Panc1 (cell line): ENCODE results near the gene LOXL1. TPM values are rescaled to one million over a fixed set of nuclear protein-coding genes. Genes with fewer than 3 reads are reported as not detected.

ENCODE experiments used
- ATAC-seq: fragments of 200-7000 bp; cut with Tn5 transposase; 2 replicates; pipeline ENCODE4 v1.9.1; 2020; ENCODE audit warnings: mild to moderate bottlenecking, moderate library complexity
- BruUV-seq: library from RNA; stranded (reverse); fragments of 400-500 nt; replicated peaks from 2 replicates; lab custom pipeline; 2021; lab: Mats Ljungman, UMichigan
- CTCF ChIA-PET: fragments of 300-600 bp; sonication (Branson Sonifier 250); formaldehyde crosslinking; loops from one replicate; lab custom pipeline; 2022; ENCODE audit warnings: antibody characterized with exemption; lab: Charles Lee
- POLR2A ChIA-PET: fragments of 300-600 bp; sonication (Branson Sonifier 250); formaldehyde crosslinking; loops from one replicate; lab custom pipeline; 2022; ENCODE audit warnings: antibody characterized with exemption; lab: Charles Lee
- DNase-seq: peaks from one replicate; pipeline ENCODE4 v3.0.0-alpha.2; 2010; ENCODE audit warnings: low read depth, low spot score
- H3K27ac ChIP-seq: 2 replicates; pipeline ENCODE4 v1.5.1; 2011; ENCODE audit warnings: mild to moderate bottlenecking, low read length, inconsistent platforms
- H3K27me3 ChIP-seq: fragments of 200-500 bp; sonication (Bioruptor generic); 2 replicates; pipeline ENCODE4 v1.6.0; 2014; ENCODE audit warnings: low read length, inconsistent platforms; ENCODE audit not compliant: control insufficient read depth, insufficient read depth
- H3K36me3 ChIP-seq: fragments of 200-500 bp; sonication (Bioruptor generic); 2 replicates; pipeline ENCODE4 v1.5.1; 2014; ENCODE audit warnings: inconsistent platforms, mild to moderate bottlenecking, low read length, moderate library complexity; ENCODE audit not compliant: control insufficient read depth, insufficient read depth
- H3K4me1 ChIP-seq: 2 replicates; pipeline ENCODE4 v1.5.1; 2011; ENCODE audit warnings: inconsistent platforms, mild to moderate bottlenecking, low read length, moderate library complexity; ENCODE audit not compliant: control insufficient read depth, insufficient read depth
- H3K4me3 ChIP-seq, 2 experiments: 2 replicates each; pipeline ENCODE4 v1.5.1; 2011 to 2012; ENCODE audit warnings: low read depth in 2 of 2, low read length in 2 of 2, mild to moderate bottlenecking in 2 of 2, inconsistent platforms in 1 of 2, moderate library complexity in 1 of 2
- H3K9me3 ChIP-seq: fragments of 200-500 bp; sonication (Bioruptor generic); 2 replicates; pipeline ENCODE4 v1.5.1; 2014; ENCODE audit warnings: low read depth, mild to moderate bottlenecking, inconsistent platforms, low read length, moderate library complexity; ENCODE audit not compliant: control insufficient read depth, insufficient read depth
- POLR2AphosphoS5 ChIP-seq: IDR thresholded peaks from 2 replicates; pipeline ENCODE4 v1.6.1; 2012; ENCODE audit warnings: mild to moderate bottlenecking, low read depth, low read length, moderate library complexity
- SIN3A ChIP-seq: IDR thresholded peaks from 2 replicates; pipeline ENCODE4 v1.6.1; 2012; ENCODE audit warnings: low read depth, mild to moderate bottlenecking, low read length, moderate library complexity, borderline replicate concordance; ENCODE audit not compliant: insufficient read depth
- TCF7L2 ChIP-seq: IDR thresholded peaks from 2 replicates; pipeline ENCODE4 v1.6.1; 2011; ENCODE audit warnings: mild to moderate bottlenecking, low read depth, low read length, inconsistent platforms
- in situ Hi-C: cut with HindIII; loops from 2 replicates; pipeline ENCODE4 v1.10.0; 2016; ENCODE audit warnings: low sequenced_read_pairs, low pct_unique_long_range_greater_than_20kb
- intact Hi-C: fragments of 100-400 bp; cut with micrococcal nuclease; formaldehyde crosslinking; loops from one replicate; pipeline ENCODE4 v1.10.0; 2022; ENCODE audit not compliant: unreplicated experiment
- total RNA-seq: library from RNA; stranded (reverse); gene quantifications from one replicate; pipeline ENCODE4 v1.2.1, GENCODE V29; 2021; ENCODE audit not compliant: unreplicated experiment
- TF ChIP-seq, protein P1 (sequence below): fragments of 450-650 bp; IDR thresholded peaks from 2 replicates; pipeline ENCODE4 v1.5.1; 2017; ENCODE audit warnings: mild to moderate bottlenecking
- TF ChIP-seq, protein P2 (sequence below), 2 experiments: IDR thresholded peaks; 2 replicates each; pipeline ENCODE4 v1.6.1; 2011 to 2012; ENCODE audit warnings: low read depth in 2 of 2, control low read depth in 1 of 2, low read length in 1 of 2, mild to moderate bottlenecking in 1 of 2, moderate library complexity in 1 of 2; ENCODE audit not compliant: insufficient read depth in 1 of 2

The LOXL1 gene
- total RNA-seq, 1 experiment from 2014 or later = 18.6 TPM

DNA sequence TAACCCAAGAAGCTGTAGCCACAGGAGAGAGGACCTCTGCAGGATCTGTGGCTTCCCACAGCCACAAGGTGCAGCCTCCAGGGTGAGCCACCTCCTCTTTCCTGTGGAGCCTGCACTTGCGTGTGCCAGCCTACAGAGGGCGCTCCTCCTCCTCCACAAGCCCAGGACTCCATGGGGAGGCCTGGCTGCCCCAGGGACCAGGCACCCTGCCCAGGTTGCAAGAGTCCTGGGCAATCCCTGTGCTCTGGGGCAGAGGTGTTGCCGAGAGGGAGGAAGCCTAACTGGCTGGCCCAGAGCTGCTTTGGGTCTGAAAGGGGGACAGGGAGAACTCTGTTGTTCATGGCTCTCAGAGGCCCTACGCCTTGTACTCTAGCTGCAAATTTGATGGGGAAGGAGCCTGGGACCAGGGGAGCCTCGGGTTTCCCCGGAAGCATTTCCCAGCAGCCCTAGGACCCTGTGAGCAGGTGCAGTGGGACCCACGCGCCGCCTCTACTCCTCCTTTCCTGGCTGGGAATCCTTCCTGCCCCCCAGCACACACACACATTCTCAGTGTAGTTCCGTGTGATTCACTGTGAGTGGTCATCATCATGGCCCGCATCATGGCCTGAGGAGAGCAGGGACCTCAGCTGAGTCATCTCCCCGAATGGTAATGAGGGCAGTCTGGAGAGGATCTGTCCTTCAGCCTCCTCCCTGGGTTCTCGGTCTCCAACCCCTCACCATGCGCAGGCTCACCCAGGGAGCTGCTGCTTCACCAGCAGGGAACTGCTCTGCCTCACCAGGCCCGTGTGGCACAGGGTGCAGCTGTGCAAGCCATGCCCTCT, 28.6 kb upstream of the LOXL1 start:
- no peaks in the 10 kb centered on the region for H3K36me3 ChIP-seq
- no peak for DNase-seq
- ATAC-seq = peak; percentile 93
- H3K27ac ChIP-seq = no peak overlapping the region
- no peak for TF ChIP-seq SIN3A
- TF ChIP-seq, protein P1, sequence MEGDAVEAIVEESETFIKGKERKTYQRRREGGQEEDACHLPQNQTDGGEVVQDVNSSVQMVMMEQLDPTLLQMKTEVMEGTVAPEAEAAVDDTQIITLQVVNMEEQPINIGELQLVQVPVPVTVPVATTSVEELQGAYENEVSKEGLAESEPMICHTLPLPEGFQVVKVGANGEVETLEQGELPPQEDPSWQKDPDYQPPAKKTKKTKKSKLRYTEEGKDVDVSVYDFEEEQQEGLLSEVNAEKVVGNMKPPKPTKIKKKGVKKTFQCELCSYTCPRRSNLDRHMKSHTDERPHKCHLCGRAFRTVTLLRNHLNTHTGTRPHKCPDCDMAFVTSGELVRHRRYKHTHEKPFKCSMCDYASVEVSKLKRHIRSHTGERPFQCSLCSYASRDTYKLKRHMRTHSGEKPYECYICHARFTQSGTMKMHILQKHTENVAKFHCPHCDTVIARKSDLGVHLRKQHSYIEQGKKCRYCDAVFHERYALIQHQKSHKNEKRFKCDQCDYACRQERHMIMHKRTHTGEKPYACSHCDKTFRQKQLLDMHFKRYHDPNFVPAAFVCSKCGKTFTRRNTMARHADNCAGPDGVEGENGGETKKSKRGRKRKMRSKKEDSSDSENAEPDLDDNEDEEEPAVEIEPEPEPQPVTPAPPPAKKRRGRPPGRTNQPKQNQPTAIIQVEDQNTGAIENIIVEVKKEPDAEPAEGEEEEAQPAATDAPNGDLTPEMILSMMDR = peak; percentile 96
- H3K4me1 ChIP-seq = no peaks in the 10 kb centered on the region
- intact Hi-C loops (no loop called here), in situ Hi-C loops (no loop called here)
- POLR2A ChIA-PET = no interaction called here
- H3K27me3 ChIP-seq = no peaks in the 10 kb centered on the region
- BruUV-seq = no TSS peak
- no peak overlapping the region for H3K4me3 ChIP-seq
- CTCF ChIA-PET = interaction anchor here (0.7 to 1.4 kb wide), 3 partner anchors 9 to 68 kb away, joined by 3 to 9 read pairs (median 8); no protein-coding TSS in a partner anchor
- H3K9me3 ChIP-seq = no peaks in the 10 kb centered on the region

DNA sequence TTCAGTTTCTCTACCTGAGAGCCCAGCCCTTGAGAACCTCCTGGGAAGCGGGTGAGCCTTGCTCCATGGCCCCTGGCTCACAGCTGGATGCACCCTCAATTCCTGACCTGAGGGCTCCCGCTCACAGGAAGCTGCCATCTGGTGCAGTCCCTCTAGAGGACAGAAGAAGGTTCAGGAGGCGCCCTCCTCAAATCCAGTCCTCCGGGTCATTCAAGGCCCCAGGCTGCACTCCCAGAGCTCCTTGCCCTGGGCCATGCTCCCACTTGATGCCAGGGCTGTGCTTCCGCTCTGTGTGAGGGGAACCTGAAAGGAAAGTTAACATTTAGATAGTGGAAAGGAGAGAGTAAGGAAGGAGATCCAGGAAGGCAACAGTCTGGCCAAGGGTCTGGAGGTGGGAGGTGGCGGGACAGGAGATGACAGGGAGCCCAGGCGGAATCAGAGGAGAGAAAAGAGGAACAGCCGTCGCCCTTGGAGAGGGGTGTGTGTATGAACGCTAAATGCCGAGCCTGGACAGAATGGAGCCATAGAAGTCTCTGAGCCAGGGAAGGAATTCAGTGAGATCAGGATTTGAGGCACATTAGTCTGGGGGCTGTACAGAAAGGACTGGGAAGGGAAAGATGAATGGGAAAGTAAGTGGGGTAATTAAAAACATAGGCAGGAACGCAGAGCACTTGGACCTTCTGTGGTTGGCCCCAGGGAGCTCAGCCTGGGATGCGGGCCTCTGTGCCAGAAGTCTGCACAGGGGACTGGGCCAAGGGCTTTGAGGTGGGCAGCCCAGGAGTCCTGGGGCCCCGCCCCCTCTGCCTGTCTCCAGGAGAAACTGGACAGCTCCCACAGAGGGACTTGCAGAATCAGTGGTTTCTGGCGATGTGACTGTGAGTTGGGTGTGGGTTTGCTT, 26.8 kb upstream of the LOXL1 start:
- intact Hi-C loops (no loop called here), in situ Hi-C loops (no loop called here)
- ATAC-seq (no peak), DNase-seq (no peak)
- CTCF ChIA-PET = no interaction called here
- Histone ChIP-seq H3K4me3 (no peak overlapping the region), H3K9me3 (no peaks in the 10 kb centered on the region), H3K36me3 (no peaks in the 10 kb centered on the region), H3K4me1 (no peaks in the 10 kb centered on the region), H3K27me3 (no peaks in the 10 kb centered on the region), H3K27ac (no peak overlapping the region)
- no TSS peak for BruUV-seq
- POLR2A ChIA-PET = no interaction called here
- TF ChIP-seq, protein P1 = no peak
- TF ChIP-seq, protein P2, sequence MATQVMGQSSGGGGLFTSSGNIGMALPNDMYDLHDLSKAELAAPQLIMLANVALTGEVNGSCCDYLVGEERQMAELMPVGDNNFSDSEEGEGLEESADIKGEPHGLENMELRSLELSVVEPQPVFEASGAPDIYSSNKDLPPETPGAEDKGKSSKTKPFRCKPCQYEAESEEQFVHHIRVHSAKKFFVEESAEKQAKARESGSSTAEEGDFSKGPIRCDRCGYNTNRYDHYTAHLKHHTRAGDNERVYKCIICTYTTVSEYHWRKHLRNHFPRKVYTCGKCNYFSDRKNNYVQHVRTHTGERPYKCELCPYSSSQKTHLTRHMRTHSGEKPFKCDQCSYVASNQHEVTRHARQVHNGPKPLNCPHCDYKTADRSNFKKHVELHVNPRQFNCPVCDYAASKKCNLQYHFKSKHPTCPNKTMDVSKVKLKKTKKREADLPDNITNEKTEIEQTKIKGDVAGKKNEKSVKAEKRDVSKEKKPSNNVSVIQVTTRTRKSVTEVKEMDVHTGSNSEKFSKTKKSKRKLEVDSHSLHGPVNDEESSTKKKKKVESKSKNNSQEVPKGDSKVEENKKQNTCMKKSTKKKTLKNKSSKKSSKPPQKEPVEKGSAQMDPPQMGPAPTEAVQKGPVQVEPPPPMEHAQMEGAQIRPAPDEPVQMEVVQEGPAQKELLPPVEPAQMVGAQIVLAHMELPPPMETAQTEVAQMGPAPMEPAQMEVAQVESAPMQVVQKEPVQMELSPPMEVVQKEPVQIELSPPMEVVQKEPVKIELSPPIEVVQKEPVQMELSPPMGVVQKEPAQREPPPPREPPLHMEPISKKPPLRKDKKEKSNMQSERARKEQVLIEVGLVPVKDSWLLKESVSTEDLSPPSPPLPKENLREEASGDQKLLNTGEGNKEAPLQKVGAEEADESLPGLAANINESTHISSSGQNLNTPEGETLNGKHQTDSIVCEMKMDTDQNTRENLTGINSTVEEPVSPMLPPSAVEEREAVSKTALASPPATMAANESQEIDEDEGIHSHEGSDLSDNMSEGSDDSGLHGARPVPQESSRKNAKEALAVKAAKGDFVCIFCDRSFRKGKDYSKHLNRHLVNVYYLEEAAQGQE (IDR thresholded peaks at IDR 0.05; ENCODE audit: insufficient read depth in 1 of 2, low read depth in 2 of 2, low read length in 1 of 2) = no peak
- no peak for TF ChIP-seq SIN3A
- TF ChIP-seq POLR2AphosphoS5 = no peak
- no peak for TF ChIP-seq TCF7L2
